GM21367 (cell line): ENCODE results near the gene NPHS2.
"Not testable (repeated sequence)": the region's sequence is repeated elsewhere in the genome, so short reads cannot be mapped to it uniquely, and the experiment has no call there.

Experiments
- ATAC-seq: cut with Tn5 transposase; IDR thresholded peaks from one replicate; pipeline ENCODE4 v1.9.1; 2021; ENCODE audit not compliant: unreplicated experiment

The NPHS2 gene

GRCh38 chr1:179547021-179547535 is 28.7 kb downstream of the NPHS2 start:
- no peak for ATAC-seq

DNA sequence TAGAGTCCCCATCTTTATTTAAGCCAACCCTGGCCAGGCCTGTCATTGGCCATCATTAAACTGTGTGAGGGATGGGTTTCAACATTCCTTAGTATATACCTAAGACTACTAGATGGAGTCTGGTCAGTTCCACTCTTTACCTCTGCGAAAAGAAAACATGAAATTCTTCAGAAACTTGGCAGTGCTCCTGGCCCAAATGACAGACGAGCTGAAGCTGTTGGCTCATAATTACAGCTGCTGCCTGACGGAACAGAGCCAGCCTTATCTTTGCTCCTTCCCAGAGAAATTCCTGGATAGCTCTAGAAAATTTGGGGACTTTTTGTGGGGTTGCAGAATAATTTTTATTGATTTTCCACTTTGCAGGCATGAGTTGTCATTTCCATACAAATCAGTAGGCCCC is 30.4 kb downstream of the NPHS2 start:
- ATAC-seq, result no peak

DNA sequence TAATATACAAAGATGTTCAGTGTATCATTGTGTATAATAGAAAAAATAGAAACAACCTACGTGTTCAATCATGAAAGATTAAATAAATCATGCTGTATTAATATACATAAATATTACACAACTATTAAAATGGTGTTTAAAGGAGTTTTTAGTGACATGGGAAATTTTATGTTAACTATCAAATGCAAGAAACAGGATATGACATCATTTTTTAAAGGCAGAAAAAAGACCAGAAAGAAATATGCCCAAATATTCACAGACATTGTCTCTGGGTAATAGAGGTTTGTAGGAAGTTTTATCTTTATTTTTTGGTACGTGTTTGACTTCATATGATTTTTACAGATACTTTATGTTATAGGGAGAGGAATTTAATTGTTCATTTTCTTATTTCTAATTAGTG is 34.0 kb downstream of the NPHS2 start:
- ATAC-seq, result no peak

DNA sequence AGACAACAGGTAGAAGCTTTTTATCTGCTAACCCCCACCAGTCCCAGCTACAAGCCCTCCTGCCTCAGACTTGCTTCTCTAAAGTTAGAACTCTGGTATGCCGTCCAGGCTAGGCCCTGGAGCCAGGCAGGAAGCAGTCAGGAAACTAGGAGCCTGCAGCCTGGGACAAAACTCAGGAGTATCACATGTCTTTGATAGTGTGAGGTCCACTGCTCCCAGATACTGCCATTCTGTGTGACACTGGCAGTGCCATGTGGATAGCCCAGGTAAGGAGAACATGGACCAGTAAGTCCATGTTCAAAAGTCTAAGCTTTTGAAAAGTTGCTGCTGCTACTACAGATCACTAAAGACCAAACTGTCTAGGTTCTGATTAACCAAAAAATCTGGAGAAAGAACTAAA is 45.4 kb downstream of the NPHS2 start:
- no peak for ATAC-seq

- ATAC-seq, result no peak
Measured at GRCh38 chr1:179529482-179530195, 46.1 kb downstream of the NPHS2 start.

- not testable (repeated sequence) for ATAC-seq
Measured at GRCh38 chr1:179518544-179518943, 57.2 kb downstream of the NPHS2 start.

GRCh38 chr1:179516976-179517705 is 58.6 kb downstream of the NPHS2 start:
- ATAC-seq, result no peak

DNA sequence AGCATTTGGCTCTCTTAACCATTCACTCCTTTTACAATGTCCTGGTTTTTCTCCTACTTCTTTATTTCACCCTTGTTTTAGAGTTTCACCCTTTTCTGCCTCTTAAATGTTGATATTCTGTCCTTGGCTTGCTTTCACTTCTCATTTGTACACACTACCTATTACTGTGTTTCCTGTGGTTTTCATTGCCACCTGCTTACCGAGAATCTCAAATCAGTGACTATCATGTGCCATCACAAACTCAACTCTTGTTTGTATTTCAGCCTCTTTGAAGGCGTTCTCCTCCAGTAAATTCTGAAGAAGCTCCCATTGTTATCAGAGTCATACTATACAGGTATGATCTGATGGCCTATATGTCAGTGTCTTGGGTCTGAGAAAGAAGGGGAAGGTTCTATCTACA is 65.7 kb downstream of the NPHS2 start:
- peak; percentile 85 for ATAC-seq

DNA sequence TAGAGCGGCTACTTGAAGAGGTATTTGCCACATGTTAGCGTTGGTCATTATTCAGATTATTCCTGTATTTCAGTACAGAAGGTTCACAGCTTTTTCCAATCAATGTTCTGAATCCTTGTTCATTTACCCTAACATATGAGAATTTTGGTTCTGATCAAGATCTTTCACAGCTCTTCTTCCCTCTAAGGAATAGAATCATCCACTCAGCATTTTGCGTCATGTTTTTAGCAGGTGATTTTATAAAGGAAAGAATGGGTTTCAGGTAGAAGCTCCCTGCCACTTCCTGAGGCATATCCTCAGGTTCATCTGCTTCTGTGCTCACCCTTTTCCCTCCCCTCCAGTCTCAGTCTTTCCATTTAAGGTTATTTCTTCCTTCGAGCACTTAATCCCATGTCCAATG is 66.4 kb downstream of the NPHS2 start:
- ATAC-seq, result no peak

DNA sequence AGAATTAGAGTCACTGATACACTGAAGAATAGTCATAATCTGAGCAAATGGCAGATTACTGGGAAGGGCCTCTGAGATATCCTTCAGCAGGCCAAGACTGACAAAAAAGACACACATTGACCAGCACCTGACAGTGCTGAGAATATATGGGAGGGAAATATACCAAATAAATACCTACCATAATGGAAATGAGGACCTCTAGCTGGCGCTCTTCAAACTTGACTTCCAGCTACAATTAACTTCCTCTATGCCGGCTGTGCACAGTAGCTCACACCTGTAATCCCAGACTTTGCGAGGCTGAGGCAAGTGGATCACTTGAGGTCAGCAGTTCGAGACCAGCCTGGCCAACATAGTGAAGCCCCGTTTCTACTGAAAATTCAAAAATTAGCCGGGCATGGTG is 69.5 kb downstream of the NPHS2 start:
- no peak for ATAC-seq
